GM19239 (cell line): Measurements from ENCODE around the gene MAGI2.
"Not testable (repeated sequence)": the region's sequence is repeated elsewhere in the genome, so short reads cannot be mapped to it uniquely, and the experiment has no call there.

Experiments used
- DNase-seq: peaks from one replicate; pipeline ENCODE4 v3.0.0; 2011; ENCODE audit warnings: low spot score; ENCODE audit not compliant: insufficient read length
- FAIRE-seq: peaks from 2 replicates; lab custom pipeline; 2011; peaks lifted over from hg19 to GRCh38; lab: Jason Lieb, UNC

MAGI2 gene

DNA sequence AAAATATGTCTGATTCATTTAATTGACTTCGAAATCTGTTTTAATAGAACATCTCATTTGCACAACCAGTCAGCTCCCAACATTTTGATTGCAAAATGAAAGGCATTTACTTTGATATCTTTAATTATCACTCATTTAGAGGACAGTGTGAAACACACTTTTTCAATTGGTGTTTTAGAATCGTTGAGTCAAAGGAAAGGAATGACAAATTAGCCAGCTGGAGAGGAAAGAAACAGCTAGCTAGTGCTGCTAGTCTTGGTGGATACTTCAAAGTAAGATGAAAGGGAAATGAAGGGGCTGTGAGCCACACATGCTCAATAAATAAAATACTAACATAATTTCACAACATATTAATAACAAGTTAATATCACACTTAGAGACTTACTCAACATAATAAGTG, 1084.7 kb downstream of the MAGI2 start:
- DNase-seq = no peak
- FAIRE-seq = no peak

GRCh38 chr7:78367280-78367773, 1086.1 kb downstream of the MAGI2 start:
- no peak for FAIRE-seq
- no peak for DNase-seq

DNA sequence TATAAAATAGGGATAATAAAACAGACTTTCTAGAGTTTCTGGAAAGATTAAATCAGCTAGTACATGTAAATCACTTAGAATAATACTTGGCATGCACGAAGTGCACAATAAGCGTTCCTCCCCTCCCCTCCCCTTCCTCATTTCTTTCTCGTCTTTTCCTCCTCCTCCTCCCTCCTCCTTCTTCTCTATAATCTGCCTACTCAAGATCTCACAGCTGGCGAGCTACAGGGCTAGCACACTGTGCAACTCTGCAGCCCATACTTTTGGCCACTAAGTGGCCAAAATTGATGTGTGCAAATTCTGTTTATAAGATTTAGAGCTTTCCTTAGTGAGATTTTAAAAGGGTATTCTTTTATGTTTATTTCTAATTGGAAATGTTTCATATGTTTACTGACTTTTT, 1089.6 kb downstream of the MAGI2 start:
- DNase-seq = no peak
- no peak for FAIRE-seq

GRCh38 chr7:78359836-78360235, 1093.6 kb downstream of the MAGI2 start:
- FAIRE-seq = no peak
- no peak for DNase-seq

DNA sequence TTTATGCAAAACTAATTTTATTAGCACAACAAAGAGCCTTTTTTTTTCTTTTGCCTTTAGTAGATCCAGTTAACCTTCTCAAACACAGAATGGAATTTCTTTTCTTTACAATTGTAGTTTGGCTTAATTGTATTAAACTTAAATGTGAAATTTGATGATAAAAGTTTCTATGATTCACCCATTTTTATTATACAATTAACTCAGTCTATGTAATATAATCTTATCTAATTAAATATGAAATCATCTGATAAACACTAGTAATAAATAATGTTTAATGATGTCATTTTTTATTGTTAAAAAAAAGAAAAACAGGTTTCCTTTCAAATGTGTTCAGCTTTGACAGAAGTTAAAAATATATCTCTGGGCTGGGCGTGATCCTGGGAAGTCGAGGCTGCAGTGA, 1095.8 kb downstream of the MAGI2 start:
- FAIRE-seq (no peak), DNase-seq (no peak)

DNA sequence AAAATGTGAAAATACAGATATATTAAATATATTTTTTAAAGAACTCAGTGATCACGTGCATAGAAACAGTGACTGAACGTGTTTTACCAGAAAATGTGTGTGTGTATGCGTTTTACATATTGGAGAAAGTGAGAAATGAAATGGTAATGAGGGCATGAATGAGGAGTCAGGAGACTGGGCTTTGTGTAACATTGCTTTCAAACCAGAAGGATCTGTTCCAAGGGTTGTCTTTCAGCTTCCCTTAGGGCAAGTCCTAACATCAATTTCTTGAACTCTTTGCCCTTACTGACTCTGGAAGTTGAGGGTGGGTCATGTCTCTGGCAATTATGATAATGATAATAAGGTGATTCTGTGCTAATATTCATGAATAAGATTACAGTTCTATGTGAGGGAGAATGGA, 1097.6 kb downstream of the MAGI2 start:
- DNase-seq (no peak), FAIRE-seq (no peak)

DNA sequence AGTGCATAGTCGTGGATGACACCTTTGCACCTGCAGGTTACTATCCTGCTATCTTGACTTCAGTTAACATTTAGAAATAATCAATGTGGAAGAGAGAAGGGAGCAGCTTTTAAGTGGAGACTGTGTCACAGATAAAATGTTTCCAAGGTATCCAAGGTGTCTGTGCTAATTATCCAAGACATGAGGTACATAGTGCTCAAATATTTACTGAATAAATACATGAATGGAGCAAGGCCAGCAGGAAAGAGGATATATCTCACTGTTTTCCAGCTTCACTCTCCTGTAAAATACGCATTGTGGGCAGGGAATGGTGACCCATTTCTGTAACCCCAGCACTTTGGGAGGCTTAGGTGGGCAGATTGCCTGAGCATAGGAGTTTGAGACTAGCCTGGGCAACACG, 1102.5 kb downstream of the MAGI2 start:
- DNase-seq = no peak
- FAIRE-seq = no peak

DNA sequence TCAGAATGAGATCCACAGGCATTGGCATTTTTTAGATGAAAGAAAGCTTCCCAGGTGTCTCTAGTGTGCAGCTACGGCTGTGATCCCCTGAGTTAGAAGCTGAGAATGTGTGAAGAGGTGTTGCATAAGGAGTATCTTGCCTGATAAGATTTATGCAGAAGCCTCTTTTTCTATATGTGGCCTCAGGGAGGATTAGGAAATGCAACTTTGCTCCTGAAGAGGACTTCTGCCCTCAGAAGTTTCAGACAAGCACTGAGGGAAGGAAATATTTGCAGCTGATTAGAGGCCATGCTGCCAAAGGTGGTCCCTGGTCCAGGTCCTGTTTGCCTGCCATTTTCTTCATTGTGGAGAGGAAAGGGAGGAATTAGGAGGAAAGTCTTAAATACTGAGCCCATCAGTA, 1103.1 kb downstream of the MAGI2 start:
- FAIRE-seq = no peak

DNA sequence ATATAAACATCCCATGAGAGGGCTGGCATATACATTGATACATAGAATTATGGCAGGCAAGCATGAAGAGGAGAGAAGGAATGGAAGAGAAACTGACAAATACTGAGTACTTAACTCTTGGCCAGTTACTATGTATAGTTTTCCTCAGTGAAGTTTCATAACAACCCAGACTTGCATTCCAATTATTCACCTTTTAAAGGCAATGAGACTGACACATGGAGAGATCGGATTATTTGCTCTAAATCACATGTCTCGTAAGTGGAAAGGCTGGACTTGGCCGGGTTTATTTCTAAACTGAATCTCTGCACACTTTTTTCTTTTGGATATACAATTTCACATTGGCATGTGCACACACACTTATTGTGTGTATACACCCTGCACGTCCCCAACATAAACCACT, 1106.6 kb downstream of the MAGI2 start:
- DNase-seq = no peak
- FAIRE-seq = no peak

More for the DNA sequence above, 1103.1 kb downstream of the MAGI2 start:
- DNase-seq = no peak

GRCh38 chr7:78345979-78346378, 1107.5 kb downstream of the MAGI2 start:
- DNase-seq = no peak

DNA sequence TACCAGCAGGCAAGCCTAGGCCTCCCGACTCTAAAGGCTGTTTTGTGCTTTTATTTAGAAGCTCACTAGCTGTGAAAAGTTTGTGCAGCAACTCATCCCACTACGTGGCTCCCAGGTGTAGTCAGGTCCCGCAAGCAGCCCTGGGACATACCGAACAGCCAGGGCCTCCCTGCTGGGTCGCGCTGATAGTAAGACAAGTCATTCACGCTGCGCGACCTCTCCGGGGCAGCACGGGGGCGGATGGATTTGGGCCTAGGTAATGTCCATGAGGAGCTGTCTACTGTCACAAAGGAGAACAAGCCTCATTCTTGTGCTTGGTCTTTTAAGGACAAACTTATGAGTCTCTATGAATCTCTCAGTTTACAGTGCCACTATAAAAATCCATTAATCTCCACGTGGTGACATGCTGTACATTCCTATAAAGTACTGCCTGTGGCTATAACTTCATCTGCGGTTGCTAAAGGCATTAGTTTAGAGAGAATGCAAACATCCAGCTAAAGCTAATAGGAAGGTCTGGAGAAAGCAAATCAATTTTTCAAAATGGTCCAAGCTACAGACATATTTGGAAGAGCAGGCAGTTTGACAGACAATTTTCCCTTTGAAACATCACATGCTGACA, 1108.1 kb downstream of the MAGI2 start:
- DNase-seq (no peak), FAIRE-seq (no peak)

More at GRCh38 chr7:78345979-78346378, 1107.5 kb downstream of the MAGI2 start:
- FAIRE-seq = no peak

- FAIRE-seq = no peak
These were observed 1119.0 kb downstream of the MAGI2 start for GRCh38 chr7:78334426-78334825.

DNA sequence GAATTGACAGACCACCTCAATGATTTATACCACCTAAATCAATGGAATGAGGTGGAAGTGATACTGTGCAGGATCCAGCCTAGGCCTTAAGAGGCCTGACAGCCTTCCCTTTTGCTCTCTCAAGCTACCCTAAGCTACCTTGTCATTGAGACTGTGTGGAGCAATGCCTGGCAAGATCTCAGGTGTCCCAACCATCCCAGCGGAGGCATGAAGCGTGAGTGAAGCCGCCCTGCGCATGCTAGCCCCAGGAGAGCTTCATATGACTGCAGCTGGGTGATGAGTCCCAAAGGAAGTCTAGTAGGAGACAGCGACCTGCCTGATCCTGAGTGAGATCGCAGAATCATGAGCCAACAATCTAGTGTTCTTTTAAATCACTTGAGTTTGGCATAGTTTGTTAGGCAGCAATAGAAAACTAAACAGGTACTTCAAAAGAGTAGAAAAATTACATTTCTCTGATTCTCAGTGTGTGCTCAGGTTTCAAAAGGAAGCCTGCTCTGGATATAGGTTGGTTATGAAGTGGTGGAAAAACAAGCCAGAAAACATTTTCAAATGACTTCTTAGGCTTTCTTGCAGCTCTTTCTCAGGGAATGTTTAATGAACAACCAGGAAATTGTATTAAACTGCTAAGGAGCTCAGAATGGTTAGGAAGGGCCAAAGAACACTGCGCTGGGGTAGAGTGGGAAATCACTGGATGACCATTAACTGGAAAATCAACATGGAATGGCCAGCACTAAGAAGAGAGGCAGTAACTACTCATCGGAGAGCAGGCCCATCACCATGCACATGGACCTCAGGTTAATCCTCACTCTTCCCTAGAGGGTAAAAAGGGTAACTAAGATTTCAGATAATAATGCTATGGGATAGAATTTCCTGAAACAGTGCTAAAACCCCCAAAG, 1119.7 kb downstream of the MAGI2 start:
- DNase-seq = no peak
- FAIRE-seq = no peak

More at GRCh38 chr7:78334426-78334825, 1119.0 kb downstream of the MAGI2 start:
- no peak for DNase-seq

DNA sequence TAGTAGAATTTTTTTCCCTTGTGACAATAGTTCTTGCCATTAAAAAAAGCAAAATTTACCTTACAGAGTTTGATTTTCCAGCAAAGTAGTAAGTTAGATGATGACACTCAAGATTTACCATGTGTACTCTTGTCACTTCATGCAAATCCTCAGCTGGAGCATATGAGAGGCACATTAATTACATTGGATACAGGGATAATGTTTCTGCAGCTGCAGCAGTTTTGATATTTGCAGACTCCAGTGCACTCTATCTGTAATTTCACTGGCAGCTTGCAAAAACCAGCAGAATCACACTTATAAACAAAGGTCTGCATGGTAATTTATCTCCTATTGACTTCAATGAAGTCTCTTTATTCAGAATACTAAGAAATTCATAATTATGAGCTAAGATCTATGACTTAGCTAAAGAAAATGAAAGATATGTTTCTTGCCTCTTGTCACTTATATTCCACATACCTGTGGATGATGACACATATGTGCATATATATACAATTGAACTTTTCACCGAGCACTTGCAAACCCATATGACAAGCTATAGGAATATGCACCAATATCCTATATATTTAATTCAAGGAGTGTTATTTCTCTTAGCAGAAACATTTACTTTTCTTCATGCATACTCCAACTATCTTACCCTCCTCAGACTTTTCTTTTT, 1124.3 kb downstream of the MAGI2 start:
- DNase-seq (no peak), FAIRE-seq (no peak)

DNA sequence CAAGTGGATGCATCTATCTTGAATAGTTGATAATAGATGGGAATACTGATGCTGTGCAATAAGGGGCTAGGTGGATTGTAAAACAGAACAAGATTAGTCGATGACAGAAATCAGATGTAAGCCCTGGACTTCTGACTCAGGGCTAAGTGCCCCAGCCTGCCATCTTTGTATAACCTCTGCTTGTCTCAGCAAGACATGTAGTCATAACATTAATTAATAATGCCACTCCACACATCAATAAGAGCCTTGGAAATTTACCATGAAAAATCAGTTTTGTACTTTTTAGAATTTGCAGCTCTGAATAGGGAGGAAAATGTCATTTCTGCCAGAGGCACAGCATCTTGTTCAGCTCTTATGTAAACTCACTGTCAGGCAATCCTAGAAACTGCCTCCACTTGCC, 1125.7 kb downstream of the MAGI2 start:
- FAIRE-seq (no peak), DNase-seq (no peak)

GRCh38 chr7:78326876-78327275, 1126.6 kb downstream of the MAGI2 start:
- DNase-seq (no peak), FAIRE-seq (no peak)

DNA sequence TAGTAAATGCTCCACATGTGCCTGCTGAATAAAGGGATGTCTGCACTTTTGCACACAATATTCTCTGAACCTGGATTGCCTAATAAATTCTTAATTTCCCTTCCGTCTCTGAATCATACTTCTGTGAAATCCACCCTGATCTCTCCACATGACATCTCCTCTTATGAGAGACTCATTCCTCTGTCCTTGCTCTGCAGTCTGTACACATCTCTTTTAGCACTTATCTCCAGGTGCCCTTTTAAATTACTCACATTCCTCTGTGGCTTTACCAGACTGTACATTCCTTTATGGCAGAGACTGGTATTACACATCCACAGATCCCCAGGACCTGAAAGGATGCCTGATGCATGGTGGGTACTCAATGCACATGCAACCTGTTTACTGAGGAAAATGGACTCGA, 1127.3 kb downstream of the MAGI2 start:
- FAIRE-seq (no peak), DNase-seq (no peak)

- DNase-seq (no peak), FAIRE-seq (no peak)
These were observed 1130.3 kb downstream of the MAGI2 start for GRCh38 chr7:78323118-78323517.

- FAIRE-seq, DNase-seq: not testable (repeated sequence)
These were observed 1131.2 kb downstream of the MAGI2 start for GRCh38 chr7:78322231-78322630.

- DNase-seq (no peak), FAIRE-seq (no peak)
These were observed 1136.1 kb downstream of the MAGI2 start for GRCh38 chr7:78317371-78317770.

DNA sequence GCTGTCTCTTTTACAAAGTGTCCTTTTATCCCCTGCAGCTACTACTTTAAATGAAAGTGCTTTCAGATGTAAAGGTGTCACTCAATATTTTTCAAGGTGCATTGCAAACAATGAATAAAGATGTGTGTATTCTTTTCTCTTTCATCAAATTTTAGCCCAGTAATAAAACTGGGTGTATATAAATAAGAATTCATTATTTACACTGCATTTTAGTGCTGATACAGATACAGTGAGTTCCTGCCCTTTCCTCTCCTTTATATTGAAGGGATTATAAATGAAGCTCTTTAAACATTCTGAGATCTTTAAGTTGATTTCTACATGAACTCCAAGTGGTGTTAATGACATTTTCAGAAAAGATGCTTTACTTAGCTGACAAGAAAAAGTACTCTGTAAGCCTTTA, 1137.4 kb downstream of the MAGI2 start:
- FAIRE-seq (no peak), DNase-seq (no peak)
